ENCODE results near the gene PSTPIP2. TPM values are rescaled to one million over a fixed set of nuclear protein-coding genes. Genes with fewer than 3 reads are reported as not detected.

PSTPIP2 gene
- total and polyA plus RNA-seq, 2 donors (not counting 3 experiments of a cell fraction or from before 2014, with no cell fraction given): 1.6 to 4.9 TPM

DNA sequence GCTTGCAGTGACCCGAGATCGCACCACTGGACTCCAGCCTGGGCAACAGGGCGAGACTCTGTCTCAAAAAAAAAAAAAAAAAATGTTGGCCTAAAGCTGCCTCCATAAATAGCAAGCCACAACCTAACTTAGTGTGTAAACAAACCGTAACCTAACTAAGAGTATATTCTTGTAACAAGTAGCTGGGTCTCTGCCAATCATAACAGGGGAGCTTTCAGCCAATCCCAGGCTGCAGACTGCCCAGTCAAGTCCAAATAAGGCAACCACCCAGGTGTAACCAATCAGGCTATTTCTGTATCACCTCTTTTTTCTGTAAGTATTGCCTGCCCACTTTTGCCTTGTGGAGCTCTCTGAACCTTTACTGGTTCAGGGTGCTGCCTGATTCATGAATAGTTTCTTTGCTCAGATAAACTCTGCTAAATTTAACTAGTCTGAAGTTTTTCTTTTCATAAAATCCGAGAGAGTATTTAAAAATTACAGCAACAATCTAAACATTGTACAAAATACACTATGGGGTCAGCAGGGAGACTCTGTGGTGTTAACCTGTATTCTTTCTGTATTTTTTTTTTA lies 4.5 kb downstream of the PSTPIP2 start:
- Histone ChIP-seq H3K9me1 (replicated peaks; ENCODE audit: control insufficient read depth, extremely low read depth, insufficient read depth, low read length) (no peaks in the 10 kb centered on the region), H4K20me1 (replicated peaks; ENCODE audit: control insufficient read depth, extremely low read depth, insufficient read depth, low read length) (no peaks in the 10 kb centered on the region), H3K4me2 (ENCODE audit: insufficient read depth, low read length) (no peak overlapping the region), H2AFZ (ENCODE audit: low read depth, low read length) (no peak overlapping the region), H3K27ac (ENCODE audit: insufficient read depth, low read depth, low read length) (no peak overlapping the region), H3K79me2 (ENCODE audit: control insufficient read depth, insufficient read depth, low read length) (no peaks in the 10 kb centered on the region), H3K4me3 (replicated peaks in 1 of 3; ENCODE audit: insufficient read depth in 1 of 3, low read depth in 1 of 3, low read length in 3 of 3) (no peak overlapping the region), H3K4me1 (ENCODE audit: control insufficient read depth, extremely low read depth, insufficient read depth, low read length) (peaks cover 9% of the 10 kb centered on the region), H3K36me3 (ENCODE audit: control insufficient read depth in 2 of 2, extremely low read depth in 1 of 2, insufficient read depth in 2 of 2, low read length in 2 of 2) (no peaks in the 10 kb centered on the region), H3K9ac (replicated peaks; ENCODE audit: extremely low read depth, insufficient read depth, low read length) (no peak overlapping the region), H3K27me3 (ENCODE audit: control insufficient read depth in 2 of 2, insufficient read depth in 2 of 2, low read length in 2 of 2) (no peaks in the 10 kb centered on the region), H3K9me3 (replicated peaks; ENCODE audit: control insufficient read depth, insufficient read depth, low read length) (no peaks in the 10 kb centered on the region)
- CTCF ChIA-PET: no interaction called here
- TF ChIP-seq MYC (IDR thresholded peaks at IDR 0.05; ENCODE audit: low read depth, low read length) (no peak), EZH2 (IDR thresholded peaks at IDR 0.05; ENCODE audit: borderline replicate concordance, low read depth, low read length, severe bottlenecking) (no peak), POLR2AphosphoS5 (IDR thresholded peaks at IDR 0.05; ENCODE audit: insufficient read depth, low read depth, low read length) (no peak), JUN (IDR thresholded peaks at IDR 0.05; ENCODE audit: borderline replicate concordance, insufficient read depth, insufficient read length, low read depth) (no peak), POLR2A (IDR thresholded peaks at IDR 0.05; ENCODE audit: low read depth, low read length) (no peak), GATA2 (IDR thresholded peaks at IDR 0.05; ENCODE audit: insufficient read depth, insufficient read length, low read depth, low read length) (no peak), FOS (IDR thresholded peaks at IDR 0.05; ENCODE audit: borderline replicate concordance, insufficient read depth, low read length) (no peak), CTCF (IDR thresholded peaks at IDR 0.05; ENCODE audit: extremely low read depth in 1 of 2, insufficient read depth in 1 of 2, low read depth in 1 of 2, low read length in 2 of 2) (no peak)
- TF ChIP-seq, protein P1, sequence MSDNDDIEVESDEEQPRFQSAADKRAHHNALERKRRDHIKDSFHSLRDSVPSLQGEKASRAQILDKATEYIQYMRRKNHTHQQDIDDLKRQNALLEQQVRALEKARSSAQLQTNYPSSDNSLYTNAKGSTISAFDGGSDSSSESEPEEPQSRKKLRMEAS (IDR thresholded peaks at IDR 0.05; ENCODE audit: insufficient read depth, insufficient read length): no peak
- POLR2A ChIA-PET: no interaction called here
- FAIRE-seq: no peak
- intact Hi-C loops (cut with micrococcal nuclease) (loop anchor here (10.0 kb wide), 1 partner anchor 57 kb away; no protein-coding TSS in a partner anchor), dilution Hi-C loops (cut with MboI; ENCODE audit: extremely low pct_ligation_motif_present, low sequenced_read_pairs) (no loop called here)
- DNase-seq (ENCODE audit: low read depth, low spot score): peak; percentile 24
- no TSS peak for BruUV-seq (replicated peaks)

Measured in endothelial cell of umbilical vein (primary cell).